C4-2B (cell line): ENCODE results near the gene CELF6.

Source experiments
- ZFX ChIP-seq: fragments of 450-650 bp; IDR thresholded peaks from 2 replicates; pipeline ENCODE4 v1.6.1; 2017
- TF ChIP-seq, protein P1 (sequence below): fragments of 450-650 bp; conservative IDR thresholded peaks from 2 replicates; pipeline ENCODE4 v1.5.1; 2017; ENCODE audit warnings: mild to moderate bottlenecking

DNA sequence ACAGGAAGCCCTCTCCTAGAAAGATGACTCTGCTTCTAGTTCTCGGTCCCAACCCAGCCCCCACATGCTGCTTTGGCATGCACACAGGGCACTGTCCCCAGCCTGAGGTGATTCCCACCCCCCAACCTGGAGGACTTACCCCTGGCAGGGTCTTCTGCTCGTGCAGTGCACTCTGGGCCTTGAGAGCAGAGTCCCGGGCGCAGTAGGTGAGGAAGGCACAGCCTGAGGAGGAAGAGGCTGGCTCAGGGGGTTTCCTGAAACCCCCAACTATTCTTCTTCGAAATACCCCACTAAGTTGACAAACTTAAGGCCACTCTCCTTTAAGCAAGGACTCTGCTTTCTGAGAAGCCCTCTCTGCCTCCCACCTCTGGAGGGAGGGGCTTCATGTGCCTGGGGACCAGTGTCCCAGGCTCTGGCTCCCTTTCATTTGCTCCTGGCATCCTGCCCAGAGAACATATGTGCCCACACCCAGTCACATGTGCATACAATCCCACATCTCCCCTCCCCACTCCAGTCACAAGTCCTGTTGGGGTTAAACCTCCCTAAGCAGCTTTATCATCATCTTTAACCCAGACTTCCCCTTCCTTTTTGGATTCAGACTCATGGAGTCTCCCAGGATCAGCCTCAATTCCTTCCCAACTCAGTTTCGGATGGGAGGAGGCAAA is 4.1 kb downstream of the CELF6 start:
- TF ChIP-seq, protein P1, sequence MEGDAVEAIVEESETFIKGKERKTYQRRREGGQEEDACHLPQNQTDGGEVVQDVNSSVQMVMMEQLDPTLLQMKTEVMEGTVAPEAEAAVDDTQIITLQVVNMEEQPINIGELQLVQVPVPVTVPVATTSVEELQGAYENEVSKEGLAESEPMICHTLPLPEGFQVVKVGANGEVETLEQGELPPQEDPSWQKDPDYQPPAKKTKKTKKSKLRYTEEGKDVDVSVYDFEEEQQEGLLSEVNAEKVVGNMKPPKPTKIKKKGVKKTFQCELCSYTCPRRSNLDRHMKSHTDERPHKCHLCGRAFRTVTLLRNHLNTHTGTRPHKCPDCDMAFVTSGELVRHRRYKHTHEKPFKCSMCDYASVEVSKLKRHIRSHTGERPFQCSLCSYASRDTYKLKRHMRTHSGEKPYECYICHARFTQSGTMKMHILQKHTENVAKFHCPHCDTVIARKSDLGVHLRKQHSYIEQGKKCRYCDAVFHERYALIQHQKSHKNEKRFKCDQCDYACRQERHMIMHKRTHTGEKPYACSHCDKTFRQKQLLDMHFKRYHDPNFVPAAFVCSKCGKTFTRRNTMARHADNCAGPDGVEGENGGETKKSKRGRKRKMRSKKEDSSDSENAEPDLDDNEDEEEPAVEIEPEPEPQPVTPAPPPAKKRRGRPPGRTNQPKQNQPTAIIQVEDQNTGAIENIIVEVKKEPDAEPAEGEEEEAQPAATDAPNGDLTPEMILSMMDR = no peak
- TF ChIP-seq ZFX = no peak
